HG02610 (cell line): Measurements from ENCODE around the gene SCNN1A.
"Not testable (repeated sequence)": the region's sequence is repeated elsewhere in the genome, so short reads cannot be mapped to it uniquely, and the experiment has no call there.

ENCODE experiments used
- ATAC-seq: cut with Tn5 transposase; IDR thresholded peaks from one replicate; pipeline ENCODE4 v1.9.1; 2021; ENCODE audit warnings: mild to moderate bottlenecking, moderate library complexity; ENCODE audit not compliant: unreplicated experiment

Gene SCNN1A

GRCh38 chr12:6351622-6352021, 23.7 kb downstream of the SCNN1A start:
- no peak for ATAC-seq

DNA sequence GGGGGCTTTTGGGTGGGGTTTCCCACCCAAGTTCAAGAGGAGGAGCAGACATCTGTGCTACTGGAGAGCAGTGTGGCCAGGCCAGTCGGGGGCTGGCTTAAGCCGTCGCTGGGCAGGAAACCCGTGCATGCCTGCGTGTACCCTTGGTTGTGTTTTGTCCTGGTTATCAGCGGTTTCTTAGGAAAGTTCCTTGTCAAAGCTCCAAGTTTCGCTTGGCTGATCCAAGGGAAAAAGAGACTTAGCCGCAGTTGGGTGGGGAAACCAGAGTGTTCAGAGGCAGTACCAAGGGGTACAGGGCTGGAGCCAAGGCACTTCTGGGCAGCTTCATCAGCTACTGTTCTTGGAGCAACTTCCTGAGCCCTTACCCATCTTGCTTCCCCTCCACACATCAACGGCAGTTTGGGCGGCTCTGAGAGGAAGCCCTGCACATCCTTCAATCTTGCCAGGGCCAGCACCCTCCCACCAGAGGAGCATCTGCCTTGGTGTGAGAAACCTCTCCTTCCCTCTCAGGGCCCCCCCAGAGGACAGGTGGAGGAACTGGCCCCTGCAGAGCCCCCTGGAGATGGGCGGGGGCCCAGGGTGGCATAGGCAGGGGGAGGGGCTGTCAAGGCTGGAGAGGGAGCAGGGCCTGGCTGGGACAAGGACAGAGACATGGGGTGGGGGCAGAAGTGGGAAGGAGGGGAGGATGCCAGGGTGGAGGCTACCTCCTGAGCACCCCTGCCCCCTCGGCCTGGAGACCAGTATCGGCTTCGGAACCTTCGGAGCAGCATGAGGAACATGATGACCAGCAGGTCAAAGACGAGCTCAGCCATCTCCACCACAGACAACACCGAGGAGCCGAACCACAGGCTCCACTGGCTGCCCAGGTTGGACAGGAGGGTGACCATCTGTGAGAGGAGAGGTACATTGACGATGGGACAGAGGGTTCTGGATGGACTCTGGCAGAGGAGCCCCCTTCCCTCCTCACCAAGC, 27.7 kb downstream of the SCNN1A start:
- ATAC-seq, result no peak

DNA sequence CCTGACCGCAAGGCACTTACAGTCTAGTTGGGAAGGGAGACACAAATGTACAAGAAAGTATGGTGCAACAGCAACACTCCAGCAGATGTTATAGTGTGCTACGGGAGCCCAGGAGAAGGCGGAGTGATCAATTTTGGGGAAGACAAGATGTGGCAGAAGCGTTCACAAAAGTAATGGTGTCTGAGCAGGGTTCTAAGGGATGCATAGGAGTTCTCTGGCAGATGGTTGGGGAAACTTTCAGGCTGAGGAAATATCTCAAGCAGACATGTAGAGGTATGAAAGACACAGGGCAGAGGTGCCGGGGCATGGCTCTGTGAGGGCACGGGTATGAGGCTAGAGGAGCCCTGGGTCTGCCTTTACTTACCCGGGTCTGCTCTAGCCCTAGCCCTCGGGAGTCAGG, 28.4 kb downstream of the SCNN1A start:
- ATAC-seq, result no peak

GRCh38 chr12:6346235-6346832, 29.0 kb downstream of the SCNN1A start:
- ATAC-seq, result no peak

DNA sequence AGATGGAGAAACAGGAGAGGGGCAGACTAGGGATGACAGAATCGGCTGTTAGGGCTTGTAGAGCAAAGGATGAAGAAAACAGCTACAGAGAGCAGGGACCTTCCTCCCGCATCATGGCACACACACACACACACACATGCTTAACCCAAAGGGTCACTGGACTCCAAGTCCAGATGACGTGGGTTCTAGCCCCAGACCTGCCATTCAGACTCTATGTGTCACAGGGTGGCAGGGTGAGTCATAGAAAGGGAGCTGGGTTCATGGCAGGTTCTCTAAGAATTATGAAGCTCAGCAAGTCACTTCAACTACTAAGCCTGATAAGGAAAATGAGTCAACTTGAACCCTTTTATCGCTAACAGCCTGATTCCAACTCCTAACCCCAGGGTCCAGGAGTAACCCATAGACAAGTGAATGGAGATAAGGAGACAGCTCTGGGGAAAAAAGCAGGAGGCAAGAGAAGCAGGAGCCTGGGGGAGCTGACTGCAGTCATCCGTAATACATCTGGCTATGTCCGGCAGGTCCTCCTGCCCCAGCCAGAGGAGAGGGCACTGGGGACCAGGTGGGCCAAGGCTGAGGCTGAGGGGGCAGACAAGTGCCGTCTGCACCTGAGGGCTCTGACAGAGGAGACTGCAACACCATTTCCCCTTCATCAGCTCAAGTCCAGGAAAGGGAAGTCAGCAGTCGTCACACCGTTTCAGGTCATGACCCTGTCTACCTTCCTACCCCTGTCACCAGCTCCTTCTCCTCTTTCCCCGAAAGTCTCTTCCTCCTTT, 29.9 kb downstream of the SCNN1A start:
- no peak for ATAC-seq

GRCh38 chr12:6344101-6344660, 31.2 kb downstream of the SCNN1A start:
- not testable (repeated sequence) for ATAC-seq

DNA sequence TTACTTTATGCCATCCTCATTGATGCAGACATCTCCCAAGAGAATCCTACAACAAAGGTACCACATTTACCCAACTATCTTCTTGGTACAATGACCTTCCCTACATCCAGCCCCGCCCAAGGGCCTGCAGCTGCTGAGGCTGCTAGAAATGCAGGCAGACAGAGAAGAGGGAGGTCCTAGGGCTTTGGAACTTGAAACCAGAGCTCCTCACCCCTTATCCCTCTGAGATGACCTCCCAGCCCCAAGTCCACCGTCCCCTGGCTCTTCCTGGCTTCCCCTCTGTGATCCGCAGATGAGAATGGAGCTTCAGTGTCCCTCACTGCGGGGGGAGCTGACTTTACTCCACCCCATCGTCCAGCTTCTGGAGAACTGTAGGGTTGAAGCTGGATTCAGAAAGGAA, 31.8 kb downstream of the SCNN1A start:
- ATAC-seq, result no peak

- no peak for ATAC-seq
Measured at GRCh38 chr12:6342140-6342889, 33.0 kb downstream of the SCNN1A start.

DNA sequence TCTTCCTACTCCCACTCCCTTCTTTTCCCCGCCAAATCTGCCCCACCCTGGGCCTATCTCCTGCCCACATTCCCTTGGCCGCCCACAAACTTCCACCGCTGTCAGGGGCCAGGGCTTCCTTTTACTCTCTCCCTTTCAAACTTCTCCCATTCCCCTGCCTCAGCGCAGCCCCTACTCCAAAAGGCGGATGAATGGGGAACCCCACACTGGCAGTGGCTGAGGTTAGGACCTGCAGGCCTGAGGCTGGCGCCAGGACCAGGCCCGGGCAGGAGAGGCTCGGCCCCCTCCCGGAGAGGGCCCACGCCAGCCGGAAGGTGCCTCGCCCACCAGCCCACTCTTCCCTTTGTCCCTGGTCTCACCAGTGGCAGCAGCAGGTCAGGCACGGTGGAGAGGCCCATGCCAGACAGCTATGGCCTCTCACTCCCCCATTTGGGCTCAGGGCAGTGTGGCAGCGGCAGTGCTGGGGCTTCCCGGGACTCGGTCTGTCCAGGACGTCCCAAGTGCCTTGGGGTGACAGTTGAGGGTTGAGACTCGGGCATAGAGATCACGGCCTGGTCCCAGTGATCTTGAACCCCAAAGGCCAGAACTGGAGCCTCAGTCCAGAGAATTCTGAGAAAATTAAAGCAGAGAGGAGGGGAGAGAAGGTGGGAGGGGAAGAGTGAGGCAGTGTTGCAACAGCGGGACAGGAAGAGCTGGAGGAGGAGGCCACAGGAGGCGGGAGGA, 33.8 kb downstream of the SCNN1A start, which contains the start of gene TNFRSF1A:
Gene TNFRSF1A (minus strand): TSS at position 660 of the 723 bp plus-strand sequence. CDS start 262 bp downstream, at position 398.
- ATAC-seq, result peak; percentile 32

DNA sequence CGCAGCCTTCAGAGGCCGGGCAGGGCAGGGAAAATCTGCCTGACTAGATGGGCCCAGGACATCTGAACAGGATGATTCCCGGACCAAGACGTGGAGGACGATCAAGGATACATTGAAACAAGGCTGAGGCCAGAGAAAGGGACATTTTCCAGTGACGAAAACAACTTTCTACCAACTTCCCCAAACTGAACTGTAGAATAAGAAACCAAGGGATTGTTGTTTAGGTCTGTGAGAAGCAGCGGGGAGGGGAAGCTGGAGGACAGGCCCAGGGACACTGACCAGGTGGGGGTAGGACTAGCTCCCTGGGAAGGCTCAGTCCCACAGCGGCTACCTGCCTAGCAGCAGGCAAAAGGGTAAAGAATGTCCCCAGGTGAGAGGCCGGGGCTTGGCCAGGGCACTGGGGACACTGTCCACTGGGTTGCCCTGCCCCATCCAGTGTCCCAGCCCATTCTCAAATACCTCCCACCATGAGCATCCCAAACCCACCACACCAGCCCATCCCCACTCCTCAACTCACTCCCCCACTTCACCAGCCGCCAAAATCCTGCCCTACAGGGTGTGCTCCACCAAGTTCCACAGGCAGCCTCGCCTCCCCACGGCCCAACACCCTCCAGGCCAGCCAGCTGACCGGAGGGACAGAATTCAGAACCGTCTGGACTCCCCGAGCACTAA, 34.5 kb downstream of the SCNN1A start:
- no peak for ATAC-seq

DNA sequence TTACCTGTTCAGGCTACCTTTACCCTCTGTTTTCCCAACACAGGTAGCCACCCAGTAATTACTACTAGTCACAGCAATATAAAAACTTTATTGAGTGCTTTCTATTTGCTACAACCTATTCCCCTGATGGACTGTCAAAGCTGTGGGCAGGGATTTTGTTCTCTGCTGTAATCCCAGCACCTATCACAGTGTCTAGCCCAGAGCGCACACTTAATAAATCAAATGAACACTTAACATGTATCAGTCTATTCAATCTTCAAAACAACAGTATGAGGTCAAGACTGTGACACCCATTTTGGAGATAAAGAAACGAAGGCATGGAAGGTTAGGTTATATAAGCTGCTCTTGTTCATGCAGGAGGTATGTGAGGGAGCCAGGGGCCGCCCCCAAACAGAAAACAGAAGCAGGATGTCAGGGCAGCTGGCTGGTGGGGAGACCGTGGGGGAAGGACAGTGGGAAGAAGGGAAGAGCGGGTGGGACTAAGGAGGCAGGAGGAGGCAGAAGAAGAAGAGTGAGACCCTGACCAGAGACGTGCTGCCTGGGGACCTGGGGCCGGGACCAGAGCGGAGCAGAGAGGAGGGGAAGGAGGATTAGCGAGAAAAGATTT, 35.2 kb downstream of the SCNN1A start:
- no peak for ATAC-seq

- ATAC-seq, result no peak
Measured at GRCh38 chr12:6338955-6339354, 36.4 kb downstream of the SCNN1A start.

GRCh38 chr12:6338536-6338935, 36.8 kb downstream of the SCNN1A start:
- ATAC-seq, result not testable (repeated sequence)

DNA sequence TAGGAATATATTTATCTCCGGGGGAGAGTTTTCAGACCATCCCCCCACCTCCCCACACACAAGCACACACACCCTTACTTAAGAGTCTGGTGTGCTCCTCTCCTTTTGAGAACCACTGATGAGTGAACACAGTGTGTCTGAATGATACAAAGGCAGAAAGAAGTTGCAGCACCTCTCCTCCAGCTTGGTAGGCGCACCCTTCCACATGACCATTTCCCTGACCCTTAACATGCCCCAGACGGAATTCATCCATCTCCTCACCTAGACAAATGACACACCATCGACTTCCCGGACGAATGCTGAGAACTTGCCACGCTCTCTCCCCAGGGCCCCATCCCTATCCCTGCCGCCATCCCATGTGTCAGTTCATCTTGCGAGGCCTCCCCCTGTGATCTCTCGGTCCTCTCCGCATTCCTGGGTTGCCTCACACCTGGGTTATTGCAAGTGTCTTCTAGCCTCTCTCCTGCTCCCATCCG, 37.4 kb downstream of the SCNN1A start:
- no peak for ATAC-seq

DNA sequence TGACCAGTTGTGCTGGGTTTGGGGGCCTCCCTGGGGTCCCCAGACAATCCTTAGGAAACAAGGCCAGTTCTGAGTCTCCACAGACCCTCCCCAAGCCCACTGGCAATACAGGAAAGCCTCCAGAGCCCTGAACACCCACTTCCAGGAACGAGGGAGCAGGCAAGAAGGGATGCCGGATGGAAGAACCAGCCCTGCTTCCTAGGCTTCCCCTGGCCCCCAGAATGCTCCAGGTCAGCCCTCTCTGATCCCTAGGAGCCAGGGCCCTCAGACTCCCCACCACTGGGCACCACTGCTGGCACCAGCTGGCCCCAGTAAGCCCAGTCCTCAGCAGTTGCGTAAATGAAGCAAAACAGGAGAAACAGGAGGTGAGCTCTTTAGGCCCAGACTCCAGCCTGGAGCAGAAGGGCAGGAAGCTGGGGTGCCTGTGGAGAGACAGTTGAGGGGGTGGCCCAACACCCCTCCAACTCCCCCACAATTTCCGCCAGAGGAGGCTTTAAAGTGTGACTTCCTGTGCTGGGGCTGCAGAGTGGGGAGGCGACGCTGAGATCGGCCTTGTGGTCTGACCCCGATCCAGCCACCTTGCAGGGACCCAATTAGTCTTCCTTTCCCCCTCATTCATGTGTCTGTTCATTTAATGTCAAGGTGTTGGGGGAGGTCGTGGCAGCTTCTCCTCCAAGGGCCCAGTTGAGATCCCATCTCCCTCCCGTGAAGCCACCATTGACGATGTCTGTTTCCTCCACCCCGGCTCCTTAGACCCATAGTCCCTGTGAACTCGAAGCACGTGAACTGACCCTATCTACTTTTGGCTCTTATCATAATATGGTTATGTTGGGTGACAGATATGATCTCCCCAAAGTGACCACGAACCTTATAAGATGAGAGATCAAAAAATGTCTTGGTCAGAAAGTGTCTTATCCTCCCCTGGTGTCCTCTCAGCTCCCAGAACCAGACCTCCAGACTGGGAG, 38.2 kb downstream of the SCNN1A start:
- ATAC-seq, result no peak

GRCh38 chr12:6336079-6336888, 39.1 kb downstream of the SCNN1A start:
- ATAC-seq, result no peak
